HTERT RPE-1 (cell line): ENCODE measurements around the gene AHI1.

Experiments used
- in situ Hi-C: fragments of 300-500 bp; cut with MboI; formaldehyde crosslinking; loops from 4 replicates; pipeline ENCODE4 v1.14.3; 2020; ENCODE audit warnings: low sequenced_read_pairs

The AHI1 gene

GRCh38 chr6:135236732-135237131, 260.8 kb downstream of the AHI1 start:
- in situ Hi-C loops: no loop called here

GRCh38 chr6:135236319-135236718, 261.2 kb downstream of the AHI1 start:
- in situ Hi-C loops: no loop called here

- in situ Hi-C loops: no loop called here
These were observed 261.8 kb downstream of the AHI1 start for GRCh38 chr6:135235716-135236115.

GRCh38 chr6:135234492-135234780, 263.1 kb downstream of the AHI1 start:
- in situ Hi-C loops: no loop called here

GRCh38 chr6:135233686-135234491, 263.7 kb downstream of the AHI1 start:
- in situ Hi-C loops: no loop called here
